Endothelial cell of umbilical vein (primary cell): Measurements from ENCODE around the gene TRAPPC4.

Experiments
- EZH2 ChIP-seq: IDR thresholded peaks from 2 replicates; pipeline ENCODE4 v1.6.1; 2012; ENCODE audit warnings: borderline replicate concordance, low read depth, mild to moderate bottlenecking, moderate library complexity, low read length, inconsistent platforms; ENCODE audit not compliant: severe bottlenecking
- POLR2A ChIP-seq: IDR thresholded peaks from 2 replicates; pipeline ENCODE4 v1.6.1; 2012; ENCODE audit warnings: low read depth, mild to moderate bottlenecking, control low read depth, low read length
- POLR2AphosphoS5 ChIP-seq: IDR thresholded peaks from 2 replicates; pipeline ENCODE4 v1.6.1; 2012; ENCODE audit warnings: low read depth, mild to moderate bottlenecking, control low read depth, low read length, moderate library complexity; ENCODE audit not compliant: insufficient read depth
- TF ChIP-seq, protein P1 (sequence below), 2 donors: IDR thresholded peaks; 1 replicate in 1 of 2; 2 replicates in 1 of 2; pipeline ENCODE4 v1.5.1; 2011; ENCODE audit warnings: low read length in 2 of 2, mild to moderate bottlenecking in 2 of 2, moderate library complexity in 2 of 2, control low read depth in 1 of 2, inconsistent platforms in 1 of 2, low read depth in 1 of 2; ENCODE audit not compliant: insufficient read depth in 1 of 2; ENCODE audit errors: extremely low read depth in 1 of 2

DNA sequence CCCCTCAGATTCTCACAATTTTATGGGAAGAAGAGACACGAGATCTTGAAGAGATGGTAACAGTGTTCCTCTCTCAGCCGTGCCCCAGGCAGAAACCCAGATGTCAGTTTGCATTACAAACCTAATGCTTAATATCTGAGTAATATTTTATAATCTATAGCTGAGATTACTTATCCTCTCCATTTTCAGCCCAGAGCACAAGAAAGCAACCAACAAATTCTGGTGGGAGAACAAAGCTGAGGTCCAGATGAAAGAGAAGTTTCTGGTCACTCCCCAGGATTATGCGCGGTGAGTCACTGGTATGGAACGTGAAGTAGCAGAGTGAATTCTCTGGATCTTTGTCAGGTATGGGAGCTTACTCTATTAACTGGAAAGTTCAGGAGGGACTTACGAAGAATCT lies 19.7 kb upstream of the TRAPPC4 start:
- TF ChIP-seq, protein P1, sequence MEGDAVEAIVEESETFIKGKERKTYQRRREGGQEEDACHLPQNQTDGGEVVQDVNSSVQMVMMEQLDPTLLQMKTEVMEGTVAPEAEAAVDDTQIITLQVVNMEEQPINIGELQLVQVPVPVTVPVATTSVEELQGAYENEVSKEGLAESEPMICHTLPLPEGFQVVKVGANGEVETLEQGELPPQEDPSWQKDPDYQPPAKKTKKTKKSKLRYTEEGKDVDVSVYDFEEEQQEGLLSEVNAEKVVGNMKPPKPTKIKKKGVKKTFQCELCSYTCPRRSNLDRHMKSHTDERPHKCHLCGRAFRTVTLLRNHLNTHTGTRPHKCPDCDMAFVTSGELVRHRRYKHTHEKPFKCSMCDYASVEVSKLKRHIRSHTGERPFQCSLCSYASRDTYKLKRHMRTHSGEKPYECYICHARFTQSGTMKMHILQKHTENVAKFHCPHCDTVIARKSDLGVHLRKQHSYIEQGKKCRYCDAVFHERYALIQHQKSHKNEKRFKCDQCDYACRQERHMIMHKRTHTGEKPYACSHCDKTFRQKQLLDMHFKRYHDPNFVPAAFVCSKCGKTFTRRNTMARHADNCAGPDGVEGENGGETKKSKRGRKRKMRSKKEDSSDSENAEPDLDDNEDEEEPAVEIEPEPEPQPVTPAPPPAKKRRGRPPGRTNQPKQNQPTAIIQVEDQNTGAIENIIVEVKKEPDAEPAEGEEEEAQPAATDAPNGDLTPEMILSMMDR (IDR thresholded peaks at IDR 0.05; ENCODE audit: extremely low read depth in 1 of 2, insufficient read depth in 1 of 2, low read depth in 1 of 2, low read length in 2 of 2) = no peak
- TF ChIP-seq POLR2AphosphoS5 (no peak), POLR2A (no peak), EZH2 (no peak)
